Measurements from ENCODE around the gene SUSD6. TPM values are rescaled to one million over a fixed set of nuclear protein-coding genes. Genes with fewer than 3 reads are reported as not detected.

SUSD6 gene
- total and polyA plus RNA-seq, 4 donors, result 16.0 to 75.1 (median 61.0) TPM

- Histone ChIP-seq H3K27me3 (ENCODE audit: control insufficient read depth in 3 of 3, insufficient read depth in 3 of 3, low read length in 2 of 3) (peaks cover 20 to 69% (median 61%) of the 10 kb centered on the region in 3 donors), H3K36me3 (ENCODE audit: control insufficient read depth in 4 of 4, insufficient read depth in 4 of 4, low read length in 4 of 4) (no peaks in the 10 kb centered on the region), H3K4me3 (no peak overlapping the region), H3K4me1 (ENCODE audit: control insufficient read depth in 5 of 5, insufficient read depth in 5 of 5, low read length in 5 of 5) (peaks cover 0 to 30% (median 7%) of the 10 kb centered on the region in 5 donors), H3K27ac (ENCODE audit: low read depth in 1 of 2, low read length in 1 of 2) (no peak overlapping the region), H3K9me3 (ENCODE audit: control insufficient read depth in 4 of 4, insufficient read depth in 3 of 4, low read length in 3 of 4) (peaks cover 0 to 12% (median 0%) of the 10 kb centered on the region in 4 donors), H3K9ac (ENCODE audit: insufficient read depth in 1 of 2, low read length in 2 of 2) (no peak overlapping the region)
- ATAC-seq (ENCODE audit: insufficient read depth, low FRiP score) (no peak), DNase-seq (peak in 1 of 3 donors; percentile 26)
- 5% methylated on average over 15 of the region's 15 CpGs for WGBS, 2 donors
- TF ChIP-seq, protein P1, sequence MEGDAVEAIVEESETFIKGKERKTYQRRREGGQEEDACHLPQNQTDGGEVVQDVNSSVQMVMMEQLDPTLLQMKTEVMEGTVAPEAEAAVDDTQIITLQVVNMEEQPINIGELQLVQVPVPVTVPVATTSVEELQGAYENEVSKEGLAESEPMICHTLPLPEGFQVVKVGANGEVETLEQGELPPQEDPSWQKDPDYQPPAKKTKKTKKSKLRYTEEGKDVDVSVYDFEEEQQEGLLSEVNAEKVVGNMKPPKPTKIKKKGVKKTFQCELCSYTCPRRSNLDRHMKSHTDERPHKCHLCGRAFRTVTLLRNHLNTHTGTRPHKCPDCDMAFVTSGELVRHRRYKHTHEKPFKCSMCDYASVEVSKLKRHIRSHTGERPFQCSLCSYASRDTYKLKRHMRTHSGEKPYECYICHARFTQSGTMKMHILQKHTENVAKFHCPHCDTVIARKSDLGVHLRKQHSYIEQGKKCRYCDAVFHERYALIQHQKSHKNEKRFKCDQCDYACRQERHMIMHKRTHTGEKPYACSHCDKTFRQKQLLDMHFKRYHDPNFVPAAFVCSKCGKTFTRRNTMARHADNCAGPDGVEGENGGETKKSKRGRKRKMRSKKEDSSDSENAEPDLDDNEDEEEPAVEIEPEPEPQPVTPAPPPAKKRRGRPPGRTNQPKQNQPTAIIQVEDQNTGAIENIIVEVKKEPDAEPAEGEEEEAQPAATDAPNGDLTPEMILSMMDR (IDR thresholded peaks at IDR 0.05; ENCODE audit: control extremely low read depth, extremely low read depth), result no peak
Observed at GRCh38 chr14:69573831-69574262, 37.5 kb upstream of the SUSD6 start.

DNA sequence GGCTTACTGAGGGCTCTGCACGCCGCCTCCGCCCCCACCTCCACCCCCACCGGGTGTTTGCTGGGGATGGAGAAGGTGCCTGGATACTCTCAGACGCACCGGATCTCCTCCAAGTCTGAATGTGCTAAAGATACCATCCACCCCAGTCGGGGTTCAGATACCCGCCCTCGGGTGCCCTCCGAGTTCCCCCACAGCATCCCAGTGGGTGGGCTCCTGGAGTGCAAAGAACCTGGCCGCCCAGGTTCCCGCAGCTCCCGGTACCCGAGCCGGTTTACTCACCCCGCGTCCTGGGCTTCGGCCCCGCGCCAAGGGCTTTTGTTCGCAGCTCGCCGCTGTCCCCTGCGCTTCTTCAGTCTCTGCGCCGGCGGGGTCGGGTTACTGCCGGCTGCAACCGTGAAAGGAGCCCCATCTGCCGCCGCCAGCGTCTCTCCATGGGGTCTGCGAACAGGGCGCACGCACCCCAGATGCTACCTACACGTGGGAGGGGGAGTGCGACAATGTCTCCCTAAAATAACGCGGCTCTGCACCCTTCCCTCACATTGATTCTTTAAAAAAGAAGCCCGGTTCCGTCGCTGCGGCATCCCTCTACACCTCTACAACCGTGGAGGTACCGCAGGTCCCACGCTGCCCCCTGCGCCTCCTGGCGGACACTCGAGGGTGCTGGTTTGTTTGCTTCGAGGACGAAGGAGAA lies 37.0 kb upstream of the SUSD6 start, which contains the start of gene CCDC177:
Gene CCDC177, minus strand, starts transcription at position 609 of the 691 bp plus-strand sequence. CDS start 1,249 bp downstream, outside the sequence.
- TF ChIP-seq, protein P1 (IDR thresholded peaks at IDR 0.05; ENCODE audit: control extremely low read depth, extremely low read depth), result peak; percentile 26
- ATAC-seq (ENCODE audit: insufficient read depth, low FRiP score), result peak; percentile 44
- peaks cover 0 to 12% (median 0%) of the 10 kb centered on the region in 4 donors for H3K9me3 ChIP-seq (ENCODE audit: control insufficient read depth in 4 of 4, insufficient read depth in 3 of 4, low read length in 3 of 4)
- H3K4me3 ChIP-seq, result no peak within 1 kb of the TSS
- WGBS, 2 donors, result 1 to 2% methylated on average over 52 of the region's 52 CpGs
- H3K36me3 ChIP-seq (ENCODE audit: control insufficient read depth in 4 of 4, insufficient read depth in 4 of 4, low read length in 4 of 4), result no peaks in the 10 kb centered on the region
- peaks cover 0 to 30% (median 7%) of the 10 kb centered on the region in 5 donors for H3K4me1 ChIP-seq (ENCODE audit: control insufficient read depth in 5 of 5, insufficient read depth in 5 of 5, low read length in 5 of 5)
- H3K9ac ChIP-seq (ENCODE audit: insufficient read depth in 1 of 2, low read length in 2 of 2), result no peak within 1 kb of the TSS
- peak; percentile 48 to 60 (median 57) for DNase-seq
- H3K27me3 ChIP-seq (ENCODE audit: control insufficient read depth in 3 of 3, insufficient read depth in 3 of 3, low read length in 2 of 3), result peaks cover 20 to 64% (median 55%) of the 10 kb centered on the region in 3 donors
- H3K27ac ChIP-seq (ENCODE audit: low read depth in 1 of 2, low read length in 1 of 2), result no peak within 1 kb of the TSS

DNA sequence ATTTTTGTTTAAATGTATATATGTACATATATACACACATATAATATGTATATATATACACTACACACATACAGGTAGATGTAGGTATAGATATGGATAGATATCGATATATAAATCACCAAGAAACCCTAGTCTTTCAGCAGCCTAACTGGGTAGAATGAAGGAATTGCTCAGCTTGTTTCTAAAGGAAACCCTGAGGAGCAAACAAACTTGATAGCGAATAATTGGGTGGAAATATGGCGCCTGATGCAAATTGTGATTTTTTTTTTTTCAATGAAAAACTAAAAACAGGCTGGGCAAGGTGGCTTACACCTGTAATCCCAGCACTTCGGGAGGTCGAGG lies 36.5 kb upstream of the SUSD6 start:
- Histone ChIP-seq H3K4me3 (no peak overlapping the region), H3K9ac (ENCODE audit: insufficient read depth in 1 of 2, low read length in 2 of 2) (no peak overlapping the region), H3K36me3 (ENCODE audit: control insufficient read depth in 4 of 4, insufficient read depth in 4 of 4, low read length in 4 of 4) (no peaks in the 10 kb centered on the region), H3K27ac (ENCODE audit: low read depth in 1 of 2, low read length in 1 of 2) (no peak overlapping the region), H3K4me1 (ENCODE audit: control insufficient read depth in 5 of 5, insufficient read depth in 5 of 5, low read length in 5 of 5) (peaks cover 0 to 30% (median 7%) of the 10 kb centered on the region in 5 donors), H3K9me3 (ENCODE audit: control insufficient read depth in 4 of 4, insufficient read depth in 3 of 4, low read length in 3 of 4) (peaks cover 0 to 12% (median 0%) of the 10 kb centered on the region in 4 donors), H3K27me3 (ENCODE audit: control insufficient read depth in 3 of 3, insufficient read depth in 3 of 3, low read length in 2 of 3) (peaks cover 20 to 59% (median 51%) of the 10 kb centered on the region in 3 donors)
- WGBS, 2 donors, result 43 to 50% methylated on average over 5 of the region's 5 CpGs
- ATAC-seq (ENCODE audit: insufficient read depth, low FRiP score) (no peak), DNase-seq (no peak)
- TF ChIP-seq, protein P1 (IDR thresholded peaks at IDR 0.05; ENCODE audit: control extremely low read depth, extremely low read depth), result no peak
